DND-41 (cell line): ENCODE data around the gene KLF13.

Source experiments
- EZH2 ChIP-seq: IDR thresholded peaks from 3 replicates; pipeline ENCODE4 v1.6.1; 2012; ENCODE audit warnings: borderline replicate concordance, low read depth, mild to moderate bottlenecking, moderate library complexity, low read length, inconsistent platforms; ENCODE audit not compliant: severe bottlenecking
- TF ChIP-seq, protein P1 (sequence below): IDR thresholded peaks from 2 replicates; pipeline ENCODE4 v1.5.1; 2012; ENCODE audit warnings: borderline replicate concordance, low read length, moderate library complexity, mild to moderate bottlenecking; ENCODE audit not compliant: poor library complexity, severe bottlenecking; ENCODE audit errors: extremely low read depth

GRCh38 chr15:31379042-31379441, 52.4 kb downstream of the KLF13 start:
- TF ChIP-seq, protein P1, sequence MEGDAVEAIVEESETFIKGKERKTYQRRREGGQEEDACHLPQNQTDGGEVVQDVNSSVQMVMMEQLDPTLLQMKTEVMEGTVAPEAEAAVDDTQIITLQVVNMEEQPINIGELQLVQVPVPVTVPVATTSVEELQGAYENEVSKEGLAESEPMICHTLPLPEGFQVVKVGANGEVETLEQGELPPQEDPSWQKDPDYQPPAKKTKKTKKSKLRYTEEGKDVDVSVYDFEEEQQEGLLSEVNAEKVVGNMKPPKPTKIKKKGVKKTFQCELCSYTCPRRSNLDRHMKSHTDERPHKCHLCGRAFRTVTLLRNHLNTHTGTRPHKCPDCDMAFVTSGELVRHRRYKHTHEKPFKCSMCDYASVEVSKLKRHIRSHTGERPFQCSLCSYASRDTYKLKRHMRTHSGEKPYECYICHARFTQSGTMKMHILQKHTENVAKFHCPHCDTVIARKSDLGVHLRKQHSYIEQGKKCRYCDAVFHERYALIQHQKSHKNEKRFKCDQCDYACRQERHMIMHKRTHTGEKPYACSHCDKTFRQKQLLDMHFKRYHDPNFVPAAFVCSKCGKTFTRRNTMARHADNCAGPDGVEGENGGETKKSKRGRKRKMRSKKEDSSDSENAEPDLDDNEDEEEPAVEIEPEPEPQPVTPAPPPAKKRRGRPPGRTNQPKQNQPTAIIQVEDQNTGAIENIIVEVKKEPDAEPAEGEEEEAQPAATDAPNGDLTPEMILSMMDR, result no peak
- TF ChIP-seq EZH2, result no peak
